A549 treated with CORT108297 at 1 μM for 4 hours (cell line): ENCODE results near the gene PNMA3. TPM values are rescaled to one million over a fixed set of nuclear protein-coding genes. Genes with fewer than 3 reads are reported as not detected.

Experiments
- total RNA-seq: library from RNA; stranded (reverse); fragments of 200-300 nt; extraction: Qiagen RNA extraction; gene quantifications from 5 replicates; pipeline ENCODE4 v1.2.3, GENCODE V29; 2022

Gene PNMA3, protein sequence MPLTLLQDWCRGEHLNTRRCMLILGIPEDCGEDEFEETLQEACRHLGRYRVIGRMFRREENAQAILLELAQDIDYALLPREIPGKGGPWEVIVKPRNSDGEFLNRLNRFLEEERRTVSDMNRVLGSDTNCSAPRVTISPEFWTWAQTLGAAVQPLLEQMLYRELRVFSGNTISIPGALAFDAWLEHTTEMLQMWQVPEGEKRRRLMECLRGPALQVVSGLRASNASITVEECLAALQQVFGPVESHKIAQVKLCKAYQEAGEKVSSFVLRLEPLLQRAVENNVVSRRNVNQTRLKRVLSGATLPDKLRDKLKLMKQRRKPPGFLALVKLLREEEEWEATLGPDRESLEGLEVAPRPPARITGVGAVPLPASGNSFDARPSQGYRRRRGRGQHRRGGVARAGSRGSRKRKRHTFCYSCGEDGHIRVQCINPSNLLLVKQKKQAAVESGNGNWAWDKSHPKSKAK
- 0.15 to 0.23 TPM (median 0.19 TPM) in 5 replicates for total RNA-seq

DNA sequence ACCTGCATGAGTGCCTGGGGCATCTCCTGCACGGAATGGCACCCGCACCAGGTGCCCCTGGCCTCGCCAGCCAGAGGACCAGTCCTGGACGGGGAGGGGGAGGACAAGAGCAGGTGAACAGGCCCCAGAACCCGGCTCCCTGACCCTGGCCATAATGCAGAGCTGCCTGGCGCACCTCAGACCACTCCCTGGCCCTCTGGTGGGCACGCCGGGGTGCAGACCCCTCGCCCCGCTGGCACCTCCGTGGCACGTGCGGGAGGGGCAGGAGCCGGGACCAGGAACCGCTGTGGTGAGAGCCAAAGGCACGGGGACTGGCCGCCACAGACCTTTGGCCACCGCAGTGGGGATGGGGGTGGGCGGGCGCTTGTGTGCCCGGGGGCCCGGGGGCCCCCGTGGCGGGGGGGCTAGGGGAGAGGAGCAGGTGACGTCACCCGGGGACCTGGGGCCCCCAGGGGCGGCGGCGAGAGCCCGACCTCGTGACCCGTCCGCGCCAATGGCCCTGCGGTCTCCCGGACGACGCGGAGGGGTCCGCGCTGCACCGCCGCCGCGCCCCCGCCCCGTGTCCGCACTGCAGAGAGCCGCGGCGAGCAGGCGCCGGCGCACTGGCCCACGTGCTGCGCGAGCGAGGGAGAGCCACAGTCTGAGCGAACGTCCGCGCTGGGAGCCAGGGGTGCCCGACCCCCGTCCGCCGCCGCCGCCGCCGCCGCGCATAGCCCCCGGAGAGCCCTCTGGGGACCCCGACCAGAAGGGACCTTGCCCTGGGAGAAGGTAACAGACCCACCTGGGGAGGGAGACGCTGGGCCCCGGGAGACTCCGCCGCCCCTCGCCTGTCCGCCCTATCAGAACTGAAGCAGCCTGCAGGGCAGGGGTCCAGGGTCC lies at the start of gene PNMA3:
Gene PNMA3, plus strand, starts transcription at position 600 of the 879 bp plus-strand sequence. CDS start 586 bp downstream, outside the sequence.

DNA sequence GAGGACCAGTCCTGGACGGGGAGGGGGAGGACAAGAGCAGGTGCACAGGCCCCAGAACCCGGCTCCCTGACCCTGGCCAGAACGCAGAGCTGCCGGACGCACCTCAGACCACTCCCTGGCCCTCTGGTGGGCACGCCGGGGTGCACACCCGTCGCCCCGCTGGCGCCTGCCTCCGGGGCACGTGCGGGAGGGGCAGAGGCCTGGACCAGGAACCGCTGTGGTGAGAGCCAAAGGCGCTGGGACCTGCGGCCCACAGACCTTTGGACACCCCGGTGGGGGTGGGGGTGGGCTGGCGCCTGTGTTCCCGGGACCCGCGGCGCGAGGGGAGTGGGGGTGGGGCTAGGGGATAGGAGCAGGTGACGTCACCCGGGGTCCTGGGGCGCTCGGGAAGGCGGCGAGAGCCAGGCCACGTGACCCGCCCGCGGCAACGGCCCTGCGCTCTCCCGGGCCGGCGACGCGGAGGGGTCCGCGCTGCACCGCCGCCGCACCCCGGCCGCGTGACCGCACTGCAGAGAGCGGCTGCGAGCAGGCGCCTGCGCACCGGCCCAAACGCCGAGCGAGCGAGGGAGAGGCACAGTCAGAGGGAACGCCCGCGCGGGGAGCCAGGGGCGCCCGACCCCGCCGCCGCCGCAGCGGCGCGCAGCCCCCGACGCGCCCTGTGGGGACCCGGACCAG lies 15.8 kb downstream of the PNMA3 start, which contains the start of gene PNMA6A:
Gene PNMA6A, plus strand, starts transcription at position 546 of the 675 bp plus-strand sequence. CDS start 609 bp downstream, outside the sequence.

Other genes with a start within 250 kb of the PNMA3 start
- gene CETN2, start 225.7 kb upstream of the PNMA3 start, total RNA-seq, result 71.8 to 88.7 TPM (median 72.6 TPM) in 5 replicates
- gene NSDHL, start 225.4 kb upstream of the PNMA3 start, total RNA-seq, result 39.7 to 42.5 TPM (median 40.6 TPM) in 5 replicates
- gene ZNF185, start 158.4 kb upstream of the PNMA3 start, total RNA-seq, result 6.1 to 7.6 TPM (median 6.9 TPM) in 5 replicates
- not detected in 5 replicates for gene PNMA5, start 62.4 kb upstream of the PNMA3 start, total RNA-seq
- gene PNMA6A, start 16.0 kb downstream of the PNMA3 start, total RNA-seq, result 3.6 to 5.8 TPM (median 5.1 TPM) in 5 replicates
- gene MAGEA1, start 122.8 kb downstream of the PNMA3 start, total RNA-seq, result 0.09 to 0.21 TPM (median 0.14 TPM) in 5 replicates